HEK293T (cell line): ENCODE measurements around the gene BAK1.

Source experiments
- BHLHE40 ChIP-seq: fragments of 450-650 bp; IDR thresholded peaks from 2 replicates; pipeline ENCODE4 v1.6.1; 2016; ENCODE audit warnings: mild to moderate bottlenecking, moderate library complexity, borderline replicate concordance
- FOXA1 ChIP-seq: fragments of 450-650 bp; IDR thresholded peaks from 2 replicates; pipeline ENCODE4 v1.6.1; 2016; ENCODE audit warnings: mild to moderate bottlenecking
- FOXM1 ChIP-seq: fragments of 450-650 bp; IDR thresholded peaks from 2 replicates; pipeline ENCODE4 v1.6.1; 2017; ENCODE audit warnings: mild to moderate bottlenecking, borderline replicate concordance
- NFRKB ChIP-seq: fragments of 450-650 bp; IDR thresholded peaks from 2 replicates; pipeline ENCODE4 v1.6.1; 2016; ENCODE audit warnings: mild to moderate bottlenecking, moderate library complexity
- SP1 ChIP-seq: fragments of 450-650 bp; IDR thresholded peaks from 2 replicates; pipeline ENCODE4 v1.6.1; 2017
- SUZ12 ChIP-seq: fragments of 450-650 bp; IDR thresholded peaks from 2 replicates; pipeline ENCODE4 v1.6.1; 2016; ENCODE audit warnings: mild to moderate bottlenecking
- TARDBP ChIP-seq: fragments of 450-650 bp; IDR thresholded peaks from 2 replicates; pipeline ENCODE4 v1.6.1; 2016
- ZNF384 ChIP-seq: fragments of 450-650 bp; IDR thresholded peaks from 2 replicates; pipeline ENCODE4 v1.6.1; 2016

DNA sequence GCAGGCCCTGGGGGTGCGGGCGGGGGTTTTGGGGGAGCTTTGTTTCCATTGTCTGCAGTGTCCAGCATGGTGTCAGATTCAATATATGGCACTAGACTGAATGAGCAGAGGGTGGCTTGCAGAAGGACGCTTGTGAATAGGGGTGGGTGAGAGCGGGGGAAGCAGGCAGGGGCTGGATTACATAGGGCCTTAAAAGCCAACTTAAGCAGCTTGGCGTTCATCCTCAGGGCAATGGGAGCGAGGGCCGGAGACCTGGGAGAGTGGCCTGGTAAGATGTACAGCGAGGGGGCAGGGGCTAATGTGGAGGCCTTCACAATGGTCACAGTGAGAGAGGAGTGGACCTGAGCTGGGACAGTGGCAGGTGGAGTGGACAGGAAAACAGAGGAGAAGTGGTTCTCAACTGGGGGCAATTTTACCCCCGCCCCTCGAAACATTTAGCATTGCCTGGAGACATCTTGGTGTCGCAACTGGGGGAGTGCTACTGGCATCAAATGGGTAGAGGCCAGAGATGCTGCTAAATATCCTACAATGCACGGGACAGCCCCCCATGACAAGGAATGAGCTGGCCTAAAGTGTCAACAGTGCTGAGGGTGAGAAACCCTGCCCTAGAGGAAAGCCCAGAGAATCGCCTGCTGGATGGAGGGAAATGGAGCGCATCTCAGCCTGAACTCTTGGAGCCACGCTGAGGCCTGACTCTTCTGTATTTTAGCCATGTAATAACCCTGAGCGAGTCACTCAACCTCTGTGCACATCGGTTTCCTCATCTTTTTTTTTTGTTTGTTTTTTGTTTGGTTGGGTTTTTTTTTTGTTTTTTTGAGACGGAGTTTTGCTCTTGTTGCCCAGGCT, 15.1 kb upstream of the BAK1 start:
- no peak for TF ChIP-seq TARDBP
- no peak for TF ChIP-seq ZNF384
- no peak for TF ChIP-seq NFRKB
- TF ChIP-seq SUZ12 = no peak
- no peak for TF ChIP-seq BHLHE40
- no peak for TF ChIP-seq FOXA1
- no peak for TF ChIP-seq SP1
- TF ChIP-seq FOXM1 = no peak
